Panc1 (cell line): ENCODE data around the gene HACL1. TPM values are rescaled to one million over a fixed set of nuclear protein-coding genes. Genes with fewer than 3 reads are reported as not detected.

Experiments
- ATAC-seq: fragments of 200-7000 bp; cut with Tn5 transposase; 2 replicates; pipeline ENCODE4 v1.9.1; 2020; ENCODE audit warnings: mild to moderate bottlenecking, moderate library complexity
- BruUV-seq: library from RNA; stranded (reverse); fragments of 400-500 nt; replicated peaks from 2 replicates; lab custom pipeline; 2021; lab: Mats Ljungman, UMichigan
- CTCF ChIA-PET: fragments of 300-600 bp; sonication (Branson Sonifier 250); formaldehyde crosslinking; loops from one replicate; lab custom pipeline; 2022; ENCODE audit warnings: antibody characterized with exemption; lab: Charles Lee
- POLR2A ChIA-PET: fragments of 300-600 bp; sonication (Branson Sonifier 250); formaldehyde crosslinking; loops from one replicate; lab custom pipeline; 2022; ENCODE audit warnings: antibody characterized with exemption; lab: Charles Lee
- DNase-seq: peaks from one replicate; pipeline ENCODE4 v3.0.0-alpha.2; 2010; ENCODE audit warnings: low read depth, low spot score
- H3K27ac ChIP-seq: 2 replicates; pipeline ENCODE4 v1.5.1; 2011; ENCODE audit warnings: mild to moderate bottlenecking, low read length, inconsistent platforms
- H3K27me3 ChIP-seq: fragments of 200-500 bp; sonication (Bioruptor generic); 2 replicates; pipeline ENCODE4 v1.6.0; 2014; ENCODE audit warnings: low read length, inconsistent platforms; ENCODE audit not compliant: control insufficient read depth, insufficient read depth
- H3K36me3 ChIP-seq: fragments of 200-500 bp; sonication (Bioruptor generic); 2 replicates; pipeline ENCODE4 v1.5.1; 2014; ENCODE audit warnings: inconsistent platforms, mild to moderate bottlenecking, low read length, moderate library complexity; ENCODE audit not compliant: control insufficient read depth, insufficient read depth
- H3K4me1 ChIP-seq: 2 replicates; pipeline ENCODE4 v1.5.1; 2011; ENCODE audit warnings: inconsistent platforms, mild to moderate bottlenecking, low read length, moderate library complexity; ENCODE audit not compliant: control insufficient read depth, insufficient read depth
- H3K4me3 ChIP-seq, 2 experiments: 2 replicates each; pipeline ENCODE4 v1.5.1; 2011 to 2012; ENCODE audit warnings: low read depth in 2 of 2, low read length in 2 of 2, mild to moderate bottlenecking in 2 of 2, inconsistent platforms in 1 of 2, moderate library complexity in 1 of 2
- H3K9me3 ChIP-seq: fragments of 200-500 bp; sonication (Bioruptor generic); 2 replicates; pipeline ENCODE4 v1.5.1; 2014; ENCODE audit warnings: low read depth, mild to moderate bottlenecking, inconsistent platforms, low read length, moderate library complexity; ENCODE audit not compliant: control insufficient read depth, insufficient read depth
- CTCF ChIP-seq: fragments of 450-650 bp; IDR thresholded peaks from 2 replicates; pipeline ENCODE4 v1.5.1; 2017; ENCODE audit warnings: mild to moderate bottlenecking
- POLR2AphosphoS5 ChIP-seq: IDR thresholded peaks from 2 replicates; pipeline ENCODE4 v1.6.1; 2012; ENCODE audit warnings: mild to moderate bottlenecking, low read depth, low read length, moderate library complexity
- REST ChIP-seq, 2 experiments: IDR thresholded peaks; 2 replicates each; pipeline ENCODE4 v1.6.1; 2011 to 2012; ENCODE audit warnings: low read depth in 2 of 2, control low read depth in 1 of 2, low read length in 1 of 2, mild to moderate bottlenecking in 1 of 2, moderate library complexity in 1 of 2; ENCODE audit not compliant: insufficient read depth in 1 of 2
- SIN3A ChIP-seq: IDR thresholded peaks from 2 replicates; pipeline ENCODE4 v1.6.1; 2012; ENCODE audit warnings: low read depth, mild to moderate bottlenecking, low read length, moderate library complexity, borderline replicate concordance; ENCODE audit not compliant: insufficient read depth
- TCF7L2 ChIP-seq: IDR thresholded peaks from 2 replicates; pipeline ENCODE4 v1.6.1; 2011; ENCODE audit warnings: mild to moderate bottlenecking, low read depth, low read length, inconsistent platforms
- in situ Hi-C: cut with HindIII; loops from 2 replicates; pipeline ENCODE4 v1.10.0; 2016; ENCODE audit warnings: low sequenced_read_pairs, low pct_unique_long_range_greater_than_20kb
- intact Hi-C: fragments of 100-400 bp; cut with micrococcal nuclease; formaldehyde crosslinking; loops from one replicate; pipeline ENCODE4 v1.10.0; 2022; ENCODE audit not compliant: unreplicated experiment
- total RNA-seq: library from RNA; stranded (reverse); gene quantifications from one replicate; pipeline ENCODE4 v1.2.1, GENCODE V29; 2021; ENCODE audit not compliant: unreplicated experiment

Gene HACL1
- total RNA-seq, 1 experiment from 2014 or later = 26.8 TPM

GRCh38 chr3:15649341-15649740 lies 48.0 kb upstream of the HACL1 start:
- CTCF ChIA-PET = no interaction called here
- DNase-seq (no peak), ATAC-seq (no peak)
- in situ Hi-C loops = no loop called here
- no TSS peak for BruUV-seq
- Histone ChIP-seq H3K27ac (peak overlapping the region; percentile 94), H3K4me1 (peaks cover 27% of the 10 kb centered on the region), H3K27me3 (no peaks in the 10 kb centered on the region), H3K4me3 (no peak overlapping the region), H3K36me3 (no peaks in the 10 kb centered on the region), H3K9me3 (no peaks in the 10 kb centered on the region)
- intact Hi-C loops = no loop called here
- POLR2A ChIA-PET = no interaction called here
- TF ChIP-seq SIN3A (no peak), POLR2AphosphoS5 (no peak), TCF7L2 (no peak)

GRCh38 chr3:15647611-15648167 lies 46.3 kb upstream of the HACL1 start:
- no peak overlapping the region for H3K4me3 ChIP-seq
- no peak for DNase-seq
- CTCF ChIA-PET = no interaction called here

More at GRCh38 chr3:15647611-15648167, 46.3 kb upstream of the HACL1 start:
- intact Hi-C loops = no loop called here
- H3K4me1 ChIP-seq = peaks cover 27% of the 10 kb centered on the region
- TF ChIP-seq SIN3A (no peak), POLR2AphosphoS5 (no peak), CTCF (no peak), REST (IDR thresholded peaks at IDR 0.05; ENCODE audit: insufficient read depth in 1 of 2, low read depth in 2 of 2, low read length in 1 of 2) (no peak), TCF7L2 (no peak)
- H3K27ac ChIP-seq = peak overlapping the region; percentile 94
- H3K27me3 ChIP-seq = no peaks in the 10 kb centered on the region
- POLR2A ChIA-PET = interaction anchor here (0.7 kb wide), 1 partner anchor 58 kb away, joined by 3 read pairs; no protein-coding TSS in a partner anchor
- ATAC-seq = no peak
- no peaks in the 10 kb centered on the region for H3K9me3 ChIP-seq
- in situ Hi-C loops = no loop called here
- no peaks in the 10 kb centered on the region for H3K36me3 ChIP-seq
- BruUV-seq = no TSS peak
